DOHH2 (cell line): ENCODE data around the gene WHAMM.

Experiments used
- H3F3A ChIP-seq: fragments of 200-600 bp; sonication (generic), shearing (Covaris generic); 2 replicates; pipeline ENCODE4 v1.6.0; 2016; ENCODE audit warnings: antibody characterized with exemption, mild to moderate bottlenecking; ENCODE audit not compliant: control insufficient read depth, insufficient read depth
- H3K27ac ChIP-seq: fragments of 200-600 bp; sonication (generic); 2 replicates; pipeline ENCODE4 v1.5.1; 2014; ENCODE audit warnings: low read depth, mild to moderate bottlenecking, low read length, moderate library complexity
- H3K27me3 ChIP-seq: fragments of 200-600 bp; sonication (generic); 2 replicates; pipeline ENCODE4 v1.6.1; 2014; ENCODE audit warnings: mild to moderate bottlenecking, low read length, mixed read lengths; ENCODE audit not compliant: control insufficient read depth
- H3K36me3 ChIP-seq: fragments of 200-600 bp; sonication (generic); 2 replicates; pipeline ENCODE4 v1.6.1; 2014; ENCODE audit warnings: mild to moderate bottlenecking, low read length, moderate library complexity, mixed read lengths; ENCODE audit not compliant: control insufficient read depth
- H3K4me1 ChIP-seq: fragments of 200-600 bp; sonication (generic); 2 replicates; pipeline ENCODE4 v1.6.1; 2014; ENCODE audit warnings: mild to moderate bottlenecking, low read length, mixed read lengths; ENCODE audit not compliant: control insufficient read depth
- H3K4me2 ChIP-seq: fragments of 200-600 bp; sonication (generic); 2 replicates; pipeline ENCODE4 v1.6.0; 2014; ENCODE audit warnings: mild to moderate bottlenecking, low read length, moderate library complexity
- H3K4me3 ChIP-seq: fragments of 200-600 bp; sonication (generic); 2 replicates; pipeline ENCODE4 v1.5.1; 2014; ENCODE audit warnings: mild to moderate bottlenecking, low read length, mixed read lengths
- H3K79me2 ChIP-seq: fragments of 200-600 bp; sonication (generic); 2 replicates; pipeline ENCODE4 v1.6.1; 2014; ENCODE audit warnings: mild to moderate bottlenecking, low read length, mixed read lengths; ENCODE audit not compliant: control insufficient read depth
- H3K9me2 ChIP-seq: fragments of 200-600 bp; sonication (generic); replicated peaks from 2 replicates; pipeline ENCODE4 v1.6.1; 2014; ENCODE audit warnings: mild to moderate bottlenecking, low read length, mixed read lengths; ENCODE audit not compliant: control insufficient read depth
- H3K9me3 ChIP-seq: fragments of 200-600 bp; sonication (generic); 2 replicates; pipeline ENCODE4 v1.6.1; 2014; ENCODE audit warnings: antibody characterized with exemption, low read length, mixed read lengths; ENCODE audit not compliant: control insufficient read depth, insufficient read depth
- H4K20me1 ChIP-seq: fragments of 200-600 bp; sonication (generic); 2 replicates; pipeline ENCODE4 v1.6.0; 2014; ENCODE audit warnings: low read depth, mild to moderate bottlenecking, antibody characterized with exemption, low read length, moderate library complexity; ENCODE audit not compliant: control insufficient read depth, insufficient read depth
- CTCF ChIP-seq: fragments of 200-600 bp; sonication (generic); IDR thresholded peaks from one replicate; pipeline ENCODE4 v1.5.1; 2014; ENCODE audit warnings: antibody characterized with exemption, mild to moderate bottlenecking, low read depth, low read length; ENCODE audit not compliant: poor library complexity, severe bottlenecking
- EZH2phosphoT487 ChIP-seq: fragments of 200-600 bp; sonication (generic); IDR thresholded peaks from 2 replicates; pipeline ENCODE4 v1.6.1; 2017; ENCODE audit warnings: borderline replicate concordance, mild to moderate bottlenecking, antibody characterized with exemption, low read length, moderate library complexity, mixed read lengths

The WHAMM gene

GRCh38 chr15:82881747-82882146 is 72.3 kb downstream of the WHAMM start:
- H3K4me3 ChIP-seq = no peak overlapping the region

GRCh38 chr15:82882273-82882928 is 73.0 kb downstream of the WHAMM start:
- H3K9me3 ChIP-seq = no peaks in the 10 kb centered on the region
- H3K4me2 ChIP-seq = no peak overlapping the region
- no peak overlapping the region for H3K4me3 ChIP-seq
- H3K79me2 ChIP-seq = no peaks in the 10 kb centered on the region
- no peaks in the 10 kb centered on the region for H3K36me3 ChIP-seq
- H4K20me1 ChIP-seq = no peaks in the 10 kb centered on the region
- H3K27me3 ChIP-seq = no peaks in the 10 kb centered on the region
- H3K9me2 ChIP-seq = no peaks in the 10 kb centered on the region
- H3K27ac ChIP-seq = no peak overlapping the region
- TF ChIP-seq CTCF (no peak), EZH2phosphoT487 (no peak)
- no peaks in the 10 kb centered on the region for H3K4me1 ChIP-seq
- H3F3A ChIP-seq = no peaks in the 10 kb centered on the region

More at GRCh38 chr15:82881747-82882146, 72.3 kb downstream of the WHAMM start:
- H4K20me1 ChIP-seq = no peaks in the 10 kb centered on the region
- no peak overlapping the region for H3K27ac ChIP-seq
- no peaks in the 10 kb centered on the region for H3K9me2 ChIP-seq
- H3K4me1 ChIP-seq = no peaks in the 10 kb centered on the region
- H3K36me3 ChIP-seq = no peaks in the 10 kb centered on the region
- no peaks in the 10 kb centered on the region for H3K79me2 ChIP-seq
- no peak overlapping the region for H3K4me2 ChIP-seq
- H3F3A ChIP-seq = no peaks in the 10 kb centered on the region
- no peaks in the 10 kb centered on the region for H3K27me3 ChIP-seq
- no peaks in the 10 kb centered on the region for H3K9me3 ChIP-seq
- TF ChIP-seq EZH2phosphoT487 (no peak), CTCF (no peak)
